ENCODE results near the gene HOXA4. TPM values are rescaled to one million over a fixed set of nuclear protein-coding genes. Genes with fewer than 3 reads are reported as not detected.

Gene HOXA4
- polyA plus RNA-seq, 3 donors = 0.48 TPM; not detected in 2

- Histone ChIP-seq H3K9me3 (replicated peaks in 1 of 2; ENCODE audit: control insufficient read depth in 1 of 2, insufficient read depth in 1 of 2, low read length in 2 of 2) (peaks cover 0 to 4% of the 10 kb centered on the region in 2 donors), H3K36me3 (replicated peaks in 1 of 2; ENCODE audit: control insufficient read depth in 1 of 2, insufficient read depth in 2 of 2, low read length in 2 of 2) (no peaks in the 10 kb centered on the region), H3K27me3 (ENCODE audit: control insufficient read depth in 2 of 2, insufficient read depth in 2 of 2, low read length in 2 of 2) (peaks cover 9 to 18% of the 10 kb centered on the region in 2 donors), H3K4me3 (replicated peaks in 1 of 3; ENCODE audit: low read depth in 2 of 3, low read length in 3 of 3) (no peak overlapping the region), H4K20me1 (ENCODE audit: insufficient read depth, low read length) (peaks cover 7% of the 10 kb centered on the region), H3K4me2 (replicated peaks; ENCODE audit: extremely low read depth, low read length, poor library complexity, severe bottlenecking) (no peak overlapping the region), H3K9ac (ENCODE audit: insufficient read depth, low read length, poor library complexity, severe bottlenecking) (no peak overlapping the region), H3K27ac (ENCODE audit: low read depth in 1 of 2, low read length in 2 of 2) (no peak overlapping the region), H3K4me1 (ENCODE audit: control insufficient read depth in 1 of 2, insufficient read depth in 2 of 2, low read length in 2 of 2) (no peaks in the 10 kb centered on the region), H2AFZ (ENCODE audit: insufficient read depth, low read depth, low read length, poor library complexity, severe bottlenecking) (no peak overlapping the region), H3K79me2 (ENCODE audit: insufficient read depth, low read length) (no peaks in the 10 kb centered on the region)
- Mint-ChIP-seq H3K27me3 (ENCODE audit: low read depth in 3 of 3) (peaks cover 15 to 22% (median 17%) of the 10 kb centered on the region in 3 donors), H3K9me3 (peaks cover 0 to 11% (median 3%) of the 10 kb centered on the region in 7 donors), H3K27ac (peak overlapping the region in 1 of 7 donors; percentile 30), H3K36me3 (no peaks in the 10 kb centered on the region), H3K4me1 (no peaks in the 10 kb centered on the region), H3K4me3 (no peak overlapping the region)
- 94% methylated on average over 3 of the region's 4 CpGs for WGBS (ENCODE audit: insufficient coverage)
- intact Hi-C loops (cut with micrococcal nuclease) = no loop called here
- no peak for DNase-seq
- TF ChIP-seq, protein P1, sequence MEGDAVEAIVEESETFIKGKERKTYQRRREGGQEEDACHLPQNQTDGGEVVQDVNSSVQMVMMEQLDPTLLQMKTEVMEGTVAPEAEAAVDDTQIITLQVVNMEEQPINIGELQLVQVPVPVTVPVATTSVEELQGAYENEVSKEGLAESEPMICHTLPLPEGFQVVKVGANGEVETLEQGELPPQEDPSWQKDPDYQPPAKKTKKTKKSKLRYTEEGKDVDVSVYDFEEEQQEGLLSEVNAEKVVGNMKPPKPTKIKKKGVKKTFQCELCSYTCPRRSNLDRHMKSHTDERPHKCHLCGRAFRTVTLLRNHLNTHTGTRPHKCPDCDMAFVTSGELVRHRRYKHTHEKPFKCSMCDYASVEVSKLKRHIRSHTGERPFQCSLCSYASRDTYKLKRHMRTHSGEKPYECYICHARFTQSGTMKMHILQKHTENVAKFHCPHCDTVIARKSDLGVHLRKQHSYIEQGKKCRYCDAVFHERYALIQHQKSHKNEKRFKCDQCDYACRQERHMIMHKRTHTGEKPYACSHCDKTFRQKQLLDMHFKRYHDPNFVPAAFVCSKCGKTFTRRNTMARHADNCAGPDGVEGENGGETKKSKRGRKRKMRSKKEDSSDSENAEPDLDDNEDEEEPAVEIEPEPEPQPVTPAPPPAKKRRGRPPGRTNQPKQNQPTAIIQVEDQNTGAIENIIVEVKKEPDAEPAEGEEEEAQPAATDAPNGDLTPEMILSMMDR (IDR thresholded peaks at IDR 0.05) = no peak
These were observed 20.9 kb downstream of the HOXA4 start for GRCh38 chr7:27109466-27110185.

DNA sequence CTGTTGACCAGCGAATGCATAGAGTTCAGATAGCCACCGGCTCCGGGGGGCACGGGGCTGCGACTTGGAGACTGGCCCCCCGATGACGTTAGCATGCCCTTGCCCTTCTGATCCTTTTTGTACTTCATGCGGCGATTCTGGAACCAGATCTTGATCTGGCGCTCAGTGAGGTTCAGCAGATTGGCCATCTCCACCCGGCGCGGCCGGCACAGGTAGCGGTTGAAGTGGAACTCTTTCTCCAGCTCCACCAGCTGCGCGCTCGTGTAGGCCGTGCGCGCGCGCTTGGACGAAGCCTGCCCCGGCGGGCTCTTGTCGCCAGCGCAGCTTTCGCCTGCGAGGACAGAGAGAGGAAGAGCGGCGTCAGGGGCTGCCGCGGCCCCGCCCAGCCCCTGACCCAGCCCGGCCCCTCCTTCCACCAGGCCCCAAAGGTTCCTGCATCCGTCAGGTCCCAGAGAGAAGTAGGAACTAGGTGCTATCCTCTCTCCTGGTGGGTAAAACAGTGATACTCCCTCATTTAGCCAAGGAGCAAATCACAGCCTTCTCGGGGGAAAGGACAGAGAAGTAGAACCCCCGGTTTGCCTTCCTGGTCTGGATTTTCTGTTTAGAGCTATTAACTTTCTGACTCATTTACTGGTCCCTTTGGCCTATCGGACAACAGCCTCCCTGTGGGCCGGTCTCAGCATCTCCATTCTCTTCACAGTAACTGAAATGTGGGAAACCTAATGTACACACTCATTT lies 22.0 kb downstream of the HOXA4 start:
- intact Hi-C loops (cut with micrococcal nuclease) = no loop called here
- WGBS (ENCODE audit: insufficient coverage) = 99% methylated on average over 36 of the region's 41 CpGs
- Mint-ChIP-seq H3K9me3 (peaks cover 0 to 14% (median 6%) of the 10 kb centered on the region in 7 donors), H3K36me3 (peaks cover 4% of the 10 kb centered on the region in 2 donors), H3K27ac (no peak overlapping the region), H3K27me3 (ENCODE audit: low read depth in 3 of 3) (peaks cover 24 to 33% (median 27%) of the 10 kb centered on the region in 3 donors), H3K4me3 (no peak overlapping the region), H3K4me1 (peaks cover under 1% of the 10 kb centered on the region)
- Histone ChIP-seq H3K4me2 (replicated peaks; ENCODE audit: extremely low read depth, low read length, poor library complexity, severe bottlenecking) (no peak overlapping the region), H3K27ac (ENCODE audit: low read depth in 1 of 2, low read length in 2 of 2) (no peak overlapping the region), H3K9ac (ENCODE audit: insufficient read depth, low read length, poor library complexity, severe bottlenecking) (no peak overlapping the region), H3K36me3 (replicated peaks in 1 of 2; ENCODE audit: control insufficient read depth in 1 of 2, insufficient read depth in 2 of 2, low read length in 2 of 2) (no peaks in the 10 kb centered on the region), H2AFZ (ENCODE audit: insufficient read depth, low read depth, low read length, poor library complexity, severe bottlenecking) (no peak overlapping the region), H3K79me2 (ENCODE audit: insufficient read depth, low read length) (no peaks in the 10 kb centered on the region), H4K20me1 (ENCODE audit: insufficient read depth, low read length) (peaks cover 17% of the 10 kb centered on the region), H3K4me3 (replicated peaks in 1 of 3; ENCODE audit: low read depth in 2 of 3, low read length in 3 of 3) (no peak overlapping the region), H3K9me3 (replicated peaks in 1 of 2; ENCODE audit: control insufficient read depth in 1 of 2, insufficient read depth in 1 of 2, low read length in 2 of 2) (peaks cover 0 to 4% of the 10 kb centered on the region in 2 donors), H3K4me1 (ENCODE audit: control insufficient read depth in 1 of 2, insufficient read depth in 2 of 2, low read length in 2 of 2) (no peaks in the 10 kb centered on the region), H3K27me3 (ENCODE audit: control insufficient read depth in 2 of 2, insufficient read depth in 2 of 2, low read length in 2 of 2) (peaks cover 20 to 29% of the 10 kb centered on the region in 2 donors)
- no peak for DNase-seq
- TF ChIP-seq, protein P1 (IDR thresholded peaks at IDR 0.05) = no peak
